HG02885 (cell line): ENCODE measurements around the gene BEST4.
"Not testable (repeated sequence)": the region's sequence is repeated elsewhere in the genome, so short reads cannot be mapped to it uniquely, and the experiment has no call there.

Experiments
- ATAC-seq: cut with Tn5 transposase; IDR thresholded peaks from one replicate; pipeline ENCODE4 v1.9.1; 2021; ENCODE audit warnings: mild to moderate bottlenecking; ENCODE audit not compliant: unreplicated experiment, poor library complexity

Gene BEST4

GRCh38 chr1:44788120-44788860 is at the start of gene BEST4:
Gene BEST4 (minus strand): TSS chr1:44788170. CDS start chr1:44787705, 465 bp downstream.
- no peak for ATAC-seq

DNA sequence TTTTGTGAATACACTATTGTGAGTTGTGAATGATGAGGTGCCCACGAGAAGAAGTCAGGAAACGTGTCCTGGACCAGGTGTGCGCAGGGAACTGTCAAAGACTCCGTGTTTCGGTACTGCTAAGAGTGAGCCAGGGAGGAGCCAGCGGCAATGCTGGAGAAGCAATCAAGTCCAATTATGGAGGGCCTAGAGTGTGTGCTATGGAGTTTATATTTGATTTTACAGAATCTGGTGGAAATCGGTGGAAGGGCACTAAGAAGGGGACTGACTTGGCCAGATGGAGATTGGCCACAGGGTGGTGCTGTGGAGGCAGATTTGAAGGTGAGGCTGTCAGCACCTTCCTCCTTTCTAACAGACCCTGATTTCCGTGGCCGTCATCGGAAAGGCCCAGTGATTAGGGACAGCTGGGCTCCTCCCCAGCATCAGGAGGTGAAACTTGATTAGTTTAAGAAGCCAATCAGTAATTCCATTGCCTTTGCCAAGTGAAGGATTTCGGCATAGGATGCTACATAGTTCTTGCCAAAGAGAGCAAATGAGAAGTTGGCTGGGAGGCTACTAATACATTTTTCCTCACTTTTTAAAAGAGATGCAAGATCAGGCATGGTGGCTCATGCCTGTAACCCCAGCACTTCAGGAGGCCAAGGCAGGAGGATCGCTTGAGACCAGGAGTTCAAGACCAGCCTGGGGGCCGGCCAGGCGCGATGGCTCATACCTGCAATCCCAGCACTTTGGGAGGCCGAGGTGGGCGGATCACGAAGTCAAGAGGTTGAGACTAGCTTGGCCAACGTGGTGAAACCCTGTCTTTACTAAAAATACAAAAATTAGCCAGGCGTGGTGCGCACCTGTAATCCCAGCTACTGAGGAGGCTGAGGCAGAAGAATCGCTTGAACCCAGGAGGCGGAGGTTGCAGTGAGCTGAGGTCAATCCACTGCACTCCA is 48.0 kb upstream of the BEST4 start:
- ATAC-seq, result peak; percentile 66

DNA sequence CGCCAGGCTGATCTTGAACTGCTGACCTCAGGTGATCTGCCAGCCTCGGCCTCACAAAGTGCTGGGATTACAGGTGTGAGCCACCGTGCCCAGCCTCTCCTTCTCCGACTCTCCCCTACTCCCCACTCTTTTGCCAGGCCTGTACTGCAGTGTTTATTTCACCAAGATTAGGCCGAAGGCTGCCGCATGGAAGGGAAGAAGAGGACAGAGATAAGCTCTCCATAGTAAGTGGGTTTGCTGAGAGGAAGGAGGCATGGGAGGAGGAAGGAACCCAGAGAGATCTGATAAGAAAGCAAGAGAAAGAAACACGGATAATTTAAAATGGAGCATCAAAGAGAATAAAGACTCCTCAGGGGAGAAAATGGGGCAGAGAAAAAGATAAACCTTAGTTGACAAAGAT is 46.4 kb upstream of the BEST4 start:
- ATAC-seq, result no peak

GRCh38 chr1:44832056-44832705 is 44.2 kb upstream of the BEST4 start:
- ATAC-seq, result no peak

GRCh38 chr1:44831516-44831915 is 43.5 kb upstream of the BEST4 start:
- no peak for ATAC-seq

- ATAC-seq, result no peak
These were observed 42.9 kb upstream of the BEST4 start for GRCh38 chr1:44830900-44831304.

DNA sequence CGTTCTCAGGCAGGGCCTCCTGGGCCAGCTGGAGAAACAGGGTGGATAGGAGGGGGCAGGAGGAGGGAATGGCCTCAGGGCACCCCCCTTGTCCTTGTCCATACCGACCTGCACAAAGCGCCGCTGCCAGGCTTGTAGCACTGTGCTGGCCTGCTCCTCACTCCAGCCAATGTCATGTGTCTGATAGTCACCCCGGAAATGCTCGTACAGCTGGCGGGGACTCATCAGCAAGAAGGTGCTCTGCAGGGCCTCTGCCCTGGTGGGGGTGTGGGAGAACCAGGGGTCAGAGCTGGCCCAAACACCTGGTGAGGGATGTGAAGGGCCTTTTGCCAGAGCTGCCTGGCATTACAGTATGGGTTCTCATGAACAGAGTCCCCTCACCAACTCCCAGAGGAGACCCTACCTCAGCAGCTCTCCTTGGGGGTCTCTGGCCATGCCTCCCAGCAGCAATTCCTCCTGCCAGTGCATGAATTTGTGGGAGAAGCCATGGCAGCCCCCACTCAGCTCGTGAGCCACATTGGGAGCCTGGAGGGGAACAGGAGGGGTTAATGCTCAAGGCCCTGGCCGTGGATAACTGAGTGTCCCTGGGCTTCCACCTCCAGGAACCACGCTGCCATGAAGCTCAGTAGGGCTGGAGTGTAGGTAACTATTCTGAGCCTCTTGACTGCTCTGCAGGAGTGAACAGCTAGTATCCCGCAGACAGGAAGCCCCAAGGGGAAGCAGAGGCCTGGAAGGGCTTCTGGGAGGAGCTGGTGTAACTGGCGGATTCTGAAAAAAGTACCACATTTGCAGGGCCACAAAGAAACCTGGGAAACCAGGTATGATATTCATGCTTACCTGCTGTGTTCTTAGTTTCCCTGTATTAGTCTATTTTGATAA is 41.8 kb upstream of the BEST4 start:
- ATAC-seq, result no peak

DNA sequence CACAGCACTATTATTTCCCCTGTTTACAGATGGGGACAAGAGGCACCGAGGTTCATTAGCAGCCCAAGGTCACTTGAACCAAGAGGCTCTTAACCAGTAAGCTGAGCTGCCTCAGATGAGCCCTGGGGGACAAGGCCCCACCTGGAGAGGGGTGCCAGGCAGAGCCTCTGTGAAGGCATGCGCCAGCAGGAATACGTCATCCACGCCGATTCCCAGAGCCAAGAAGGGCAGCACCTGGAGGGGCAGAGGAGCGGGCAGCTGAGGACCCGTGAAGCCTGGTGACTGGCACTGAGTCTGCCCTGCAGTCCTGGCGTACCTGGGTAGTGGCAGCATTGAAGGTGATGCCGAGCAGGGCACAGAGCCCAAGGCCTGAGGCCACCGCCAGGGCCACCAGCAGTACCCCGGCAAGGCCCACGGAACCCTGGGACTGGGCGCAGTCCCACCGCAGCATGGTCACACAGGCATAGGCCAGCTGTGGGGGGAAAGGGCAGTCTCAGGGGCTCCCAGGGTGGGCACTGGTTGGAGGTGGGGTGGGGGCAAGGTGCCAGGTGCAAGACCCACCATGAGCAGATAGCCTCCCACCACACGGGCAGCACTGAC is 41.0 kb upstream of the BEST4 start:
- ATAC-seq, result no peak

GRCh38 chr1:44828003-44828651 is 40.2 kb upstream of the BEST4 start:
- ATAC-seq, result no peak

GRCh38 chr1:44827197-44828002 is 39.4 kb upstream of the BEST4 start:
- no peak for ATAC-seq

DNA sequence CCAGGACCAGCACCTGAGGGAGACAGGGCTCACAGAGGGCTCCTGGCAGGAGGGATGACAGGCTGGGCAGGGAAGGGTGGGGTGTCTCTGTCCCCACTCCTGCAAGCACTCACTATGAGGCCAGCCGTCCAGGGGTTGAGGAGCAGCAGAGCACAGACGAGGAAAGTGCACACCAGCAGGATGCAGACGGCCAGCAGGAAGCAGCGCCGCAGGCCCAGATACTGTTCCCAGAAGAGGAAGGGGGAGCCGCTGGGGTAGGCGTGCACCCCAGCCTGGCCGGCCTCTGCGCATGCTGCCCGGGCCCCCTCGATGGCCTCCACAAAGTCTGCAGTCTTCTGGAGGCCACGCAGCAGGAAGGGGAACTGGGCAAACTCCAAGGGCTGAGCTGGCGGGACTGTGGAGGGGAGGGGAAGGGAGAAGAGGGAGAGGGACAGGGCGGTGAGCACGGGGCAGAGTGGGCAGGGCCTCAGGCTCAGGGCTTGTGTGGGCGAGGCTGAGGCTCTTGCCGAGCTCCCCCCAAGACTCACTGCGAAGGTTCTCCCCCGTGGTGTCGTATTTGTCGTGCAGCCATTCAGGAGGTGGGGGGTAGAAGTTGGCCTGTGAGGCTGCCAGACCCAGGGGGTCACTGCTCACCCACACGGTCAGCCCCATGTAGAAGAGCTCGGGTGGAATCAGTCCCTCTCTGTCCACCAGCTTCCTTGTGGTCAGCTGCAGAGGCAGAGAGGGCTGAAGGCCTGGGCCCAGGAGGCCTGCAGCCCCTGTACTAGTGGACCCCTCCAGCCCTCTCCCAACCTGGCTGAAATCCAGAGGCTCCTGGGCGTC is 38.6 kb upstream of the BEST4 start:
- no peak for ATAC-seq

- not testable (repeated sequence) for ATAC-seq
These were observed 36.4 kb upstream of the BEST4 start for GRCh38 chr1:44824392-44824791.

GRCh38 chr1:44822981-44823451 is 35.0 kb upstream of the BEST4 start:
- no peak for ATAC-seq

DNA sequence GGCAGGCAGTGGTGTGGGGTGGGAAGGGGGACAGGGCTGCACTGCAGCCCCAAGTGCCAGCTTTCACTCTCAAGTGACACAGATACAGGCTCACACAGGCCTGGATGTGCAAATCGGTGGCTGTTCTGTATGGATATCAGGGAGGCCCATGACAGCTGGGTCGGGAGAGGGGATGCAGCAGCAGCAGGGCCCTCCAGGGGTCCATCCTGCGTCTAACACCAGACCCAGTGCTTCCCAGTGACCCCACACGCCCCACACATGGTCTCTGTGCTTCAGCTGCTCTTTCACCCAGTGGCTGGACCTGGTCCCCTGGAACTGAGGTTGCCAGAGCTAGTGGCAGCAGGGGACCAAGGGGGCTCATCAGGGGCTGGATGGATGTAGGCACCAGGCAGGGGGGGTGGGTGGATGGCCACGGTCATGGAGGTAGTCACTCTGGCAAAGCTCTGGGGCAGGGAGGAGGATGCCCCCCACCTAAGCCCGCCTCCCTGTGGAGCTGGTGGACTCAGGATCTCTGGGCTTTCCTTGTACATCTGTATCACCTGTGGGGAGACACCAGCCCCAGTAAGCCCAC is 34.2 kb upstream of the BEST4 start:
- ATAC-seq, result no peak

DNA sequence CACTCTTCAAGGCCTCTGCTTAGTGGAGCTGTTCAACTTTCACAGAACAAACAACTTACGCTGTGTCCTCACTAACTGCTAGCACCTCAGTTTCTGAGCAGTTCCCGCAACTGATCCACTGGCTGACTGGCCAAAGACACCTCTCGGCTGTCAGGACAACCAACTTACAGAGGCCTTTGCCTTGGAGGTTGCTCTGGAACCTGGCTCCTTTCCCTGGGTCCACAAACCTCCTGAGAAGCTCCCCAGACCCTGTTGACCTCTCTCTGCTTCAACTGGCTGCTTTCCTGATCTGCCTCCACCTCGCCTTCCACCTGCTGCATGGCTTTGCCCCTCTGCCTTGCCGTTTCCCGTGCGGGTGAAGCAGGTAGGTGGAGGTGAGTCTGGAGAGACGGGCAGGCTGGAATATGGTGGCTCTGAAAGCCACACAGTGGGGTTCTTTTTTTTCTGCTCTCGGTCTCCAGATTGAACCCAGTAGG is 33.3 kb upstream of the BEST4 start:
- no peak for ATAC-seq

DNA sequence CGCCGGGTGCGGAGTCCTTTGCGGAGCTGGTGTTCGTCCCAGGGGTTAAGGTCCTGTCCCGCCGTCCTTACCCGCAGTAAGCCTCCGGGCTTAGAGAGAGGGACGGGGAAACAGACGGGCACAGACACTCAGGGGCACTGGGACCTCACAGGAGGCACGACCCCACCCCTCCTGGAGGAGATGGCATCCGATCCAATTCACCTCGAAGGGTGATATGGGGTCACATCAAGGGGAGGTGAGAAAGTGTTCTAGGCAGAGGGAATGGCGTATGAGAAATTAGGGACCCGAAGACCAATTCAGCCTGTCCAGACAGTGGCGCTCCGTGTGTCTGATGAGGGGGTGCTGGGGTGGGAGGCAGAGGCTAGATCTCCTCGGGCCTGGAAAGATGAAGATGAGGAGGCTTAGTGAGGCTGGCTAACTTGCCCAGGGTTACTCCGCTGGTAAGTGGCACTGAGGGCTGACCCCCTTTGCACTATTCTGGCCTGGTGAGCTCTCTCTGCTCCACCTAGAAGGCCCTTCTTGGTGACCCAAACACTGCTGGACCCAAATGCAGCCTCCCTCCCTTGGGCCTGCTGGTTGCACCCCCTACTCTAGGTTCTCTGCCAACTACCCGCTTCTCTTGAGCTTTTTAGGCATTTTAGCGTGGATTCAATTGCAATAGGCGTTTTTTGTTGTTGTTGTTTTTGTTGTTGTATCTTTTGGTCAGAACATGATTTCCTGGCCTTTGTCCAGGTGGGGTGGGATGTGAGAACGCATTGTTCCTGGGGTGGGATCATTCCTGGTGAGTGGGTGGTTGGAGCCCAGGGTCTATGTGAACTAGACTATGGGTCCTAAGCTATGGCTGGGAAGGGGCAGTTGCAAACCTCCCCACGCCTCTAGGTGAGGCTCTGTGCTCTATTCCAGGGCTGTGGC is 32.6 kb upstream of the BEST4 start:
- no peak for ATAC-seq
